NCI-H2029 treated with DMSO at 0.1 percent for 48 hours (cell line): ENCODE results near the gene C16orf96.

ENCODE experiments used
- DNase-seq: peaks from one replicate; lab custom pipeline; 2025; lab: John Stamatoyannopoulos, UW

Gene C16orf96

GRCh38 chr16:4649744-4650442 is 93.8 kb downstream of the C16orf96 start:
- no peak for DNase-seq
